IgD-negative memory B cell (primary cell): ENCODE measurements around the gene PEX3. TPM values are rescaled to one million over a fixed set of nuclear protein-coding genes. Genes with fewer than 3 reads are reported as not detected.
"Not testable (repeated sequence)": the region's sequence is repeated elsewhere in the genome, so short reads cannot be mapped to it uniquely, and the experiment has no call there.

Source experiments
- H3K27ac Mint-ChIP-seq, 3 donors: one replicate each; pipeline ENCODE4 v1.8.0; 2020 to 2022; ENCODE audit warnings: mild to moderate bottlenecking in 3 of 3, mixed read lengths in 3 of 3, moderate library complexity in 1 of 3
- H3K27me3 Mint-ChIP-seq: one replicate; pipeline ENCODE4 v1.8.0; 2021; ENCODE audit warnings: mixed read lengths
- H3K36me3 Mint-ChIP-seq: one replicate; pipeline ENCODE4 v1.8.0; 2020; ENCODE audit warnings: mild to moderate bottlenecking, mixed read lengths
- H3K4me1 Mint-ChIP-seq, 3 donors: one replicate each; pipeline ENCODE4 v1.8.0; 2020 to 2022; ENCODE audit warnings: mixed read lengths in 3 of 3, mild to moderate bottlenecking in 1 of 3
- H3K4me3 Mint-ChIP-seq, 4 donors: one replicate each; pipeline ENCODE4 v1.8.0; 2020 to 2022; ENCODE audit warnings: mild to moderate bottlenecking in 4 of 4, mixed read lengths in 4 of 4, moderate library complexity in 3 of 4
- H3K9me3 Mint-ChIP-seq, 3 donors: one replicate each; pipeline ENCODE4 v1.8.0; 2020 to 2021; ENCODE audit warnings: mixed read lengths in 3 of 3, mild to moderate bottlenecking in 1 of 3
- polyA plus RNA-seq: library from polyadenylated mRNA; unstranded; fragments of 300-500 nt; fragmentation: Illumina TruSeq; gene quantifications from one replicate; pipeline ENCODE4 v1.2.3, GENCODE V29; 2021

PEX3 gene
- polyA plus RNA-seq, 1 donor from 2014 or later, result 17.9 TPM

DNA sequence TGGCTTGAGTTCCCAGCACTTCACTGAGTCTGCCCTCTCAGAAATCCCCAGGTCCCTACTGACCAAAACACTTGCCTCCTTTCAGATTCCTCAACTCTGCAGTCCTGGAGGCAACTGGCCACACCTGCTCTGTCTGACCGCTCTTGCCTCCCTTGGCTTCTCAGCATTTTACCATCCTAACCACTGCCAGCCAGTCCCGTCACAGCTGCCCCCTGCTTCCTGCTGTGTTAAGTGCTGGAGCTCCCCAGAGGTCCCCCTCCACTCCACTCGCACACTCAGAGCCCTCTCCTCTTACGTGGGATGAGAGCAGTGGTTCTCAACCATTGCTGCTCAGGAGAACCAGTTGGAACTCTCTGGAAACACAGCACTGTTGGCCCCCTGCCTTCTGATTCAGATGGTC lies 20.6 kb upstream of the PEX3 start:
- H3K4me1 Mint-ChIP-seq, result no peaks in the 10 kb centered on the region
- no peak overlapping the region for H3K4me3 Mint-ChIP-seq
- H3K27me3 Mint-ChIP-seq, result no peaks in the 10 kb centered on the region
- H3K9me3 Mint-ChIP-seq, result no peaks in the 10 kb centered on the region
- H3K27ac Mint-ChIP-seq, result peak overlapping the region in 2 of 3 donors; percentile 1 to 84
- H3K36me3 Mint-ChIP-seq, result peaks cover 2% of the 10 kb centered on the region

DNA sequence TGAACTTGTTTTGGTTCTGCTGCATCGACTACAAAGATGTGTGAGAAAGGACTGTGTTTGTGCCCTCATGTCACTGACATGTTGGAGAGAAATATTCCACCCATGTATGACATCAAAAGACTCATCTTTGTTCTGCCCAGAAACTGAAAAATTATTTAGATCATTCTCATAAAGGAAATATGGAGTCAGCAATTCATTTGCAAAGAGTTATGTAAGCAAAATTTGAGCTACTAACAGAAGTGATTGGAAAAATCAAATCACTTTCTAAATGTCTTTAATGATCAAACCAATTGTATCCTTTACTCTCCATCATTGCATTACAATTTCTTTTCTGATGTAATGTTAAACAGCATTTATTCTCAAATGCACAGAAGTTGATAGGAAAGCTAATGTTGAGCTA lies 19.4 kb upstream of the PEX3 start:
- no peaks in the 10 kb centered on the region for H3K4me1 Mint-ChIP-seq
- H3K4me3 Mint-ChIP-seq, result no peak overlapping the region
- H3K27ac Mint-ChIP-seq, result peak overlapping the region in 1 of 3 donors; percentile 23
- H3K36me3 Mint-ChIP-seq, result peaks cover 7% of the 10 kb centered on the region
- H3K27me3 Mint-ChIP-seq, result no peaks in the 10 kb centered on the region
- no peaks in the 10 kb centered on the region for H3K9me3 Mint-ChIP-seq

GRCh38 chr6:143432588-143432987 lies 18.0 kb upstream of the PEX3 start:
- no peak overlapping the region for H3K4me3 Mint-ChIP-seq
- no peak overlapping the region for H3K27ac Mint-ChIP-seq
- no peaks in the 10 kb centered on the region for H3K9me3 Mint-ChIP-seq
- H3K4me1 Mint-ChIP-seq, result no peaks in the 10 kb centered on the region
- H3K27me3 Mint-ChIP-seq, result no peaks in the 10 kb centered on the region
- peaks cover 7% of the 10 kb centered on the region for H3K36me3 Mint-ChIP-seq

- peaks cover 0 to 2% (median 0%) of the 10 kb centered on the region in 3 donors for H3K4me1 Mint-ChIP-seq
- no peaks in the 10 kb centered on the region for H3K27me3 Mint-ChIP-seq
- peaks cover 0 to 3% (median 0%) of the 10 kb centered on the region in 3 donors for H3K9me3 Mint-ChIP-seq
- H3K36me3 Mint-ChIP-seq, result peaks cover 7% of the 10 kb centered on the region
- no peak overlapping the region for H3K27ac Mint-ChIP-seq
- H3K4me3 Mint-ChIP-seq, result no peak overlapping the region
Measured at GRCh38 chr6:143441010-143441409, 9.6 kb upstream of the PEX3 start.

GRCh38 chr6:143441680-143442545 lies 8.7 kb upstream of the PEX3 start:
- peaks cover 0 to 2% (median under 1%) of the 10 kb centered on the region in 3 donors for H3K4me1 Mint-ChIP-seq
- no peak overlapping the region for H3K27ac Mint-ChIP-seq
- H3K36me3 Mint-ChIP-seq, result peaks cover 7% of the 10 kb centered on the region
- H3K9me3 Mint-ChIP-seq, result peaks cover 0 to 3% (median 0%) of the 10 kb centered on the region in 3 donors
- H3K27me3 Mint-ChIP-seq, result no peaks in the 10 kb centered on the region
- no peak overlapping the region for H3K4me3 Mint-ChIP-seq

DNA sequence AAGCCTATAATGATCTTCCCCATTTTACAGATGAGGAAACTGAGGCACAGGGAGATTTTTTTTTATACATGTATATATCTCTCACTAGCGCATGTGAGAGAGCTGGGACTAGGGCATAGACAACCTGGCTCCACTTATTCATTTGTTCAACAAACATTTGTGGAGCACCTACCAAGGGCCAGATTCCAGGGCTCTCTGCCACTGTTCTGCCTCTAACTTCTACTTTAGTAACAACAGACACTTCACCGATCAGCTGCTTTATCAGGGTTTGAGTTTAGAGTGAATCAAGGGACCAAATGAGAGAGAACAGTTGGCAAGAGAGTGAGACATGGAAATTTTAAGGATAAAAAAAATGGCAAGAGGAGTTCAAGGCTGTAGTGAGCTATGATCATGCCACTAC lies 7.5 kb upstream of the PEX3 start:
- peaks cover 7% of the 10 kb centered on the region for H3K36me3 Mint-ChIP-seq
- H3K27me3 Mint-ChIP-seq, result no peaks in the 10 kb centered on the region
- peaks cover 0 to 3% (median 0%) of the 10 kb centered on the region in 3 donors for H3K9me3 Mint-ChIP-seq
- no peak overlapping the region for H3K27ac Mint-ChIP-seq
- peaks cover 0 to 2% (median 1%) of the 10 kb centered on the region in 3 donors for H3K4me1 Mint-ChIP-seq
- H3K4me3 Mint-ChIP-seq, result no peak overlapping the region

DNA sequence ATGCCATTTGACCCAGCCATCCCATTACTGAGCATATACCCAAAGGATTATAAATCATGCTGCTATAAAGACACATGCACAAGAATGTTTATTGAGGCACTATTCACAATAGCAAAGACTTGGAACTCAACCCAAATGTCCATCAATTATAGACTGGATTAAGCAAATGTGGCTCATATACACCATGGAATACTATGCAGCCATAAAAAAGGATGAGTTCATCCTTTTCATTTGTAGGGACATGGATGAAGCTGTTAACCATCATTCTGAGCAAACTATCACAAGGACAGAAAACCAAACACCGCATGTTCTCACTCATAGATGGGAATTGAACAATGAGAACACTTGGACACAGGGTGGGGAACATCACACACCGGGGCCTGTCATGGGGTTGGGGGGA lies 2.7 kb upstream of the PEX3 start:
- Mint-ChIP-seq H3K4me1 (peaks cover 15 to 22% (median 19%) of the 10 kb centered on the region in 3 donors), H3K4me3 (peak overlapping the region in 1 of 4 donors; percentile 71)
- H3K27me3 Mint-ChIP-seq, H3K36me3 Mint-ChIP-seq, H3K9me3 Mint-ChIP-seq, H3K27ac Mint-ChIP-seq: not testable (repeated sequence)

DNA sequence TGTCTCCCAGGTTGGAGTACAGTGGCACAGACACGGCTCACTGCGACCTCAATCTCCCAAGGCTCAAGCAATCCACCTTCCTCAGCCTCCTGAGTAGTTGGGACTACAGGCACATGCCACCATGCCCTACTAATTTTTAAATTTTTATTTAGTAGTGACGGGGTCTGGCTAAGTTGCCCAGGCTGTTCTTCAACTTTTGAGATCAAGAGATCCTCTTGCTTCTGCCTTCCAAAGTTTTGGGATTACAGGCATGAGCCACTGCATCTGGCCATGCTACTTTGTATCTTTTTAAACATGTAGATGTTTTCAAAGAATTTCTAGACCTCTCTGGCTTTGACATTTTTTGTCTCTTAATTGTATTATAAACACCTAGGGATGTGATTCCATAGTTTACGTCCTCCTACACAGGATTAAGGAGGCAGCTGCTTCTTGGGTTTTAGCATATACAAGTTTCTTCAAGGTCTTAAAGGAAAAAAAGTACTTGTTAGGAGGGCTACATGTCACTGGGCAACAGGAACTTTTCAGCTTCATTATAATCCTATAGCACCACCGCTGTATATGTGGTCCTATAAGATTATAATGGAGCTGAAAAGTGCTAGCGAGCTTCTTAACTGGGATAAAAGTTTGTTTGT lies 1.4 kb upstream of the PEX3 start:
- Mint-ChIP-seq H3K4me3 (peak overlapping the region; percentile 93 to 99 (median 98)), H3K36me3 (peaks cover 5% of the 10 kb centered on the region), H3K4me1 (peaks cover 19 to 22% (median 19%) of the 10 kb centered on the region in 3 donors), H3K27ac (peak overlapping the region in 2 of 3 donors; percentile 78 to 98), H3K27me3 (no peaks in the 10 kb centered on the region), H3K9me3 (no peaks in the 10 kb centered on the region)

DNA sequence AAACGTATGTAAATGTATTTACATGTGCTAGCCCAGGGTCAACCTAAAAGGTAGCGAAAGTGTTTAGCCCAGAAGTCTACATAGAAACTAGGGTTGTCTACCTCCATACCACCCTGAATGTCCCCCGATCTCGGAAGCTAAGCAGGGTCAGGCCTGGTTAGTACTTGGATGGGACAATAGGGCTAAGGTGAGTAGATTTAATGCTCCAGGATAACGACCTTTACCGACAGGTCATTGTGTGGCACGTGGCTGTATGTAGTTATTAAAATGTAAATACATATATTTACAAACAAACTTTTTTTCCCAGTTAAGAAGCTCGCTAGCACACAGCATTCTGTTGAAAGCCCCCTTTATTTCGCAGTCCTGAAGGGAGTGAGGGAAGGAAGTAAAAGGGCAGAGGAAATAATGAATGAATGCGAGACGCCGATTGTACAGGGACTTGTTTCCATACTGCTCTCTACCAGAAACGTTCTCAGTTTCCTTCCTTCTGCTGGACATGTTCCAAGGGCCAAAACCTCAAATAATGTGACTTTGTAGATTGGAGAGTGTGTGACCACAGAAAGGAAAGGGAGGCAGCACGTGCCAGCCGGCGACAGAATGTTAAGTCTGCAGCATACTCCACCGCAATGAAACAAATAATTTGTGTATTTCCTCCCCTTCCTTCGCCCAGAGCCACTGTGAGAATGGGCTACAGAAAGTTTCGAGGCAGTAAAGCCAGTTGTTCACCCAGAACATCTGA lies 722 bp upstream of the PEX3 start:
- H3K4me1 Mint-ChIP-seq, result peaks cover 21 to 29% (median 25%) of the 10 kb centered on the region in 3 donors
- peak overlapping the region; percentile 78 to 98 (median 96) for H3K27ac Mint-ChIP-seq
- peak overlapping the region; percentile 93 to 99 (median 98) for H3K4me3 Mint-ChIP-seq
- peaks cover 1% of the 10 kb centered on the region for H3K36me3 Mint-ChIP-seq
- H3K9me3 Mint-ChIP-seq, result no peaks in the 10 kb centered on the region
- H3K27me3 Mint-ChIP-seq, result no peaks in the 10 kb centered on the region

GRCh38 chr6:143451531-143451930 lies 926 bp downstream of the PEX3 start:
- no peaks in the 10 kb centered on the region for H3K9me3 Mint-ChIP-seq
- H3K4me1 Mint-ChIP-seq, result peaks cover 25 to 33% (median 28%) of the 10 kb centered on the region in 3 donors

DNA sequence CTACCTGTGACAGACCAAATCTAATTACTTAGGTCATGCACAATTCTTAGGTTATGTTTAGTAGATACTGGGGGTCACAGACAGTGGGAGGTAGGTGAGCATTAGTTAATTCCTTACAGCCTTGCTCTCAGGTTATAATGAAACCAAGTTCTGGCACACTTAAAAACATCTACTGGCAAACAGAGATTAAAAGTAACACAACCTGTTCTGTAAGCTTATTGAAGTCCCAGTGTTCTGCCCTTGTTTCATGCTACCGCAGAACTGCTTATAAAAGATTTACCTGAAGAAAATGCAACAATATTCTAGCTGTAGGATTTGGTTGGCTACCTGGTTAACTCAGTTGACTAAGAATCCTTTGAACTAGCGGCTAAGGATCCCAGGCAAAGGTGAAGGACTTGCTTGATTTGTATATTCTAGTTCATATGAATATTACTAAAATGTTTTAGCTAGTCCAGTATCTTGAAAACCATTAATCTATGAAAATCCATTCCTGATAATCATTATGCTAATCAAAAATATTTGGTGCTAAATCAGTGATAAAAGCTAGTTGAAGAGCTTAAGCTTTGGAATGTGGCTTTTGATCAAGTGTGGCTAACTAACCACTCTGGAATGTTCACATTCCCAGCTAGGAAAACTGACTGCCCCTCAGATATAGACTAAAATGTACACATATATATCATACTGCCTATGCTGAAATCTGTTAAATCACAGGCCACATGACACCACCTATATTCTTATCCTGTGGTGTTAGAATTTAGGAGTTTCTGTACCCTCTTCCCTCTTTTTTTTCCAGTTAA lies 7.2 kb downstream of the PEX3 start:
- Mint-ChIP-seq H3K36me3 (peaks cover 3% of the 10 kb centered on the region), H3K27me3 (no peaks in the 10 kb centered on the region), H3K4me3 (no peak overlapping the region), H3K4me1 (peaks cover 6 to 17% (median 15%) of the 10 kb centered on the region in 3 donors), H3K9me3 (no peaks in the 10 kb centered on the region), H3K27ac (no peak overlapping the region)

More at GRCh38 chr6:143451531-143451930, 926 bp downstream of the PEX3 start:
- Mint-ChIP-seq H3K36me3 (peaks cover 3% of the 10 kb centered on the region), H3K27me3 (no peaks in the 10 kb centered on the region), H3K4me3 (peak overlapping the region; percentile 93 to 99 (median 98)), H3K27ac (peak overlapping the region; percentile 78 to 98 (median 96))

DNA sequence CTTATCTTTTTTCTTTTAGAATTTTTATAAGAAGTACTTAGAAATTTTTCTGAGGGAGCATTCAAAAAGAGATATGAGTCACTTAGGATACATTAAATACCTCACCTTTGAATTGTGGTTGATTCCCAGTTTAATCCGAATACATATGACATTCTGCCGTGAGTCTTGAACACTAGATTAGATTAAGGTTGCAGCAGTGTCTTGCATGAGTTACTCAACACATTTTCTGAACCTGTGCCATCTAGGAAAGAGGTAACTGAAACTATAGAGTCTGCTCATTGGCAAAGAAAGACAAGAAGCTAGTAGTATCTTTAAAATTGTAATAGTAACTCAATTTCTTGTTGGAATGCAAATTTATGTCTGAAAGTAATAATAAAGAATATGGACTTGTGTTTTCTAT lies 14.9 kb downstream of the PEX3 start:
- Mint-ChIP-seq H3K9me3 (peaks cover 0 to 2% (median 0%) of the 10 kb centered on the region in 3 donors), H3K27me3 (no peaks in the 10 kb centered on the region), H3K4me3 (no peak overlapping the region), H3K36me3 (peaks cover 13% of the 10 kb centered on the region), H3K4me1 (no peaks in the 10 kb centered on the region), H3K27ac (no peak overlapping the region)

DNA sequence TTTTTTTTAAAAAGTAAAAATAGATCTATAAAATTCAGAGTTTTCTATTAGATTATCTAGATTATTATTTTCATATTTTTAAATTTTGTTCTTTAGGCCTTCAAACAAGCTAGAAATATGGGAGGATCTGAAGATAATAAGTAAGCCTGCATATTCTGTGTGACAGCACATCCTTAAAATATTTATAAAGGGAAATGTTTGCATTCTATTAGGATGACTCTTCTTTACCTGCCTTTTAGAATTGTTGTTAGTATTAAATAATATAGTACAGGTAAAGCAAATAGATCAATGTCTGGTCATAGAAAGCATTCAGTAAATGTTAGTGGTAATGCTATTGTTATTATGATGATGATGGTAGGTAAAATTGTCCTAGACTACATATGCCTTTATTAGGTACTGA lies 17.4 kb downstream of the PEX3 start:
- H3K27me3 Mint-ChIP-seq, result no peaks in the 10 kb centered on the region
- peaks cover 16% of the 10 kb centered on the region for H3K36me3 Mint-ChIP-seq
- no peak overlapping the region for H3K4me3 Mint-ChIP-seq
- H3K9me3 Mint-ChIP-seq, result peaks cover 0 to 2% (median 0%) of the 10 kb centered on the region in 3 donors
- no peaks in the 10 kb centered on the region for H3K4me1 Mint-ChIP-seq
- H3K27ac Mint-ChIP-seq, result no peak overlapping the region

GRCh38 chr6:143468823-143469222 lies 18.2 kb downstream of the PEX3 start:
- not testable (repeated sequence) for H3K27ac Mint-ChIP-seq, H3K27me3 Mint-ChIP-seq, H3K4me3 Mint-ChIP-seq, H3K9me3 Mint-ChIP-seq, H3K4me1 Mint-ChIP-seq
- peaks cover 18% of the 10 kb centered on the region for H3K36me3 Mint-ChIP-seq
